K562 (cell line): Measurements from ENCODE around the gene DNAH1. TPM values are rescaled to one million over a fixed set of nuclear protein-coding genes. Genes with fewer than 3 reads are reported as not detected.

ENCODE experiments used
- ARID1B ChIP-seq: fragments of 450-650 bp; IDR thresholded peaks from 2 replicates; pipeline ENCODE4 v1.6.1; 2016; ENCODE audit warnings: antibody characterized with exemption, mild to moderate bottlenecking, inconsistent platforms
- CEBPG ChIP-seq, 3 experiments: fragments of 200-800 bp in 1 of 3; sonication (Bioruptor generic) in 1 of 3; sonication (generic) in 1 of 3; formaldehyde crosslinking in 1 of 3; IDR thresholded peaks in 2 of 3; conservative IDR thresholded peaks in 1 of 3; 2 replicates each; pipeline versions ENCODE4 v1.6.1 to v1.8.0; 2016 to 2022; ENCODE audit warnings: missing compliant biosample characterization in 2 of 3, missing genetic modification characterization in 2 of 3, mild to moderate bottlenecking in 1 of 3, missing genetic modification reagents in 1 of 3
- CGGBP1 ChIP-seq: fragments of 250-450 bp; sonication (Bioruptor Pico); IDR thresholded peaks from 2 replicates; pipeline ENCODE4 v1.9.0; 2021; ENCODE audit warnings: mild to moderate bottlenecking
- E2F5 ChIP-seq: sonication (generic); formaldehyde crosslinking; IDR thresholded peaks from 2 replicates; pipeline ENCODE4 v1.8.0; 2022; ENCODE audit warnings: mild to moderate bottlenecking, missing genetic modification reagents
- HOXB6 ChIP-seq: fragments of 250-450 bp; sonication (Bioruptor Pico); IDR thresholded peaks from 2 replicates; pipeline ENCODE4 v1.5.1; 2022; ENCODE audit warnings: mild to moderate bottlenecking, borderline replicate concordance
- MLX ChIP-seq, 2 experiments: fragments of 450-650 bp in 1 of 2; sonication (generic) in 1 of 2; formaldehyde crosslinking; conservative IDR thresholded peaks; 2 replicates each; pipeline versions ENCODE4 v1.4.0 to v1.8.1; 2020 to 2022; ENCODE audit warnings: mild to moderate bottlenecking in 1 of 2, missing genetic modification reagents in 1 of 2
- NBN ChIP-seq: fragments of 450-650 bp; IDR thresholded peaks from 2 replicates; pipeline ENCODE4 v1.6.1; 2016; ENCODE audit warnings: low read depth, mild to moderate bottlenecking
- NR2C2 ChIP-seq, 2 experiments: fragments of 200-800 bp in 1 of 2; sonication (Bioruptor generic) in 1 of 2; sonication (generic) in 1 of 2; formaldehyde crosslinking in 1 of 2; IDR thresholded peaks; 2 replicates each; pipeline versions ENCODE4 v1.6.1 to v1.8.0; 2016 to 2022; ENCODE audit warnings: mild to moderate bottlenecking in 1 of 2, missing compliant biosample characterization in 1 of 2, missing genetic modification characterization in 1 of 2, missing genetic modification reagents in 1 of 2
- PHB2 ChIP-seq: fragments of 450-650 bp; IDR thresholded peaks from 2 replicates; pipeline ENCODE4 v1.6.1; 2017; ENCODE audit warnings: low read depth
- RAD21 ChIP-seq, 2 experiments: fragments of 250-450 bp in 1 of 2; fragments of 450-650 bp in 1 of 2; sonication (Bioruptor Pico) in 1 of 2; formaldehyde crosslinking in 1 of 2; IDR thresholded peaks in 1 of 2; conservative IDR thresholded peaks in 1 of 2; 2 replicates each; pipeline versions ENCODE4 v1.4.0 to v1.8.0; 2020 to 2022; ENCODE audit warnings: mild to moderate bottlenecking in 2 of 2, moderate library complexity in 1 of 2
- RBBP5 ChIP-seq: fragments of 200-600 bp; sonication (generic); IDR thresholded peaks from 2 replicates; pipeline ENCODE4 v1.6.1; 2012; ENCODE audit warnings: borderline replicate concordance, mild to moderate bottlenecking, low read length, control low read depth, inconsistent platforms; ENCODE audit not compliant: insufficient read depth, poor library complexity, severe bottlenecking
- RNF2 ChIP-seq: sonication (generic); IDR thresholded peaks from 2 replicates; pipeline ENCODE4 v1.6.1; 2016
- SMARCE1 ChIP-seq: fragments of 450-650 bp; IDR thresholded peaks from 2 replicates; pipeline ENCODE4 v1.7.1; 2016; ENCODE audit warnings: mild to moderate bottlenecking
- TGIF2 ChIP-seq: sonication (generic); formaldehyde crosslinking; IDR thresholded peaks from 2 replicates; pipeline ENCODE4 v1.8.1; 2022; ENCODE audit warnings: mild to moderate bottlenecking, missing genetic modification reagents, moderate library complexity
- USF2 ChIP-seq: sonication (generic); formaldehyde crosslinking; IDR thresholded peaks from 2 replicates; pipeline ENCODE4 v1.5.0; 2020; ENCODE audit warnings: missing genetic modification reagents
- ZBTB12 ChIP-seq: fragments of 250-450 bp; sonication (Bioruptor Pico); IDR thresholded peaks from 2 replicates; pipeline ENCODE4 v1.4.0; 2020
- ZFP1 ChIP-seq: fragments of 450-650 bp; formaldehyde crosslinking; IDR thresholded peaks from 2 replicates; pipeline ENCODE4 v1.4.0; 2020; ENCODE audit warnings: mild to moderate bottlenecking, mixed read lengths
- polyA plus RNA-seq, 8 experiments: library from polyadenylated mRNA; depleted of rRNA in 4 of 8; stranded (reverse) in 5 of 8; unstranded in 3 of 8; fragments of >200 nt; fragmentation: Nextera tagmentation in 2 of 8; fragmentation: Illumina TruSeq in 1 of 8; extraction: Ambion mirVana in 2 of 8; extraction: Trizol in 1 of 8; gene quantifications; 2 replicates each; pipeline versions ENCODE4 v1.2.1 to v1.2.3, GENCODE V29; 2011 to 2014; ENCODE audit warnings: inconsistent platforms in 1 of 8, missing spikeins in 1 of 8
- total RNA-seq, 7 experiments: library from RNA; depleted of rRNA in 6 of 7; stranded (reverse); fragments of >200 nt in 6 of 7; fragmentation: Illumina TruSeq in 2 of 7; extraction: Trizol in 2 of 7; gene quantifications; 2 replicates each; pipeline versions ENCODE4 v1.2.1 to v1.2.3, GENCODE V29; 2011 to 2021; ENCODE audit warnings: low replicate concordance in 1 of 7

Gene DNAH1
- total and polyA plus RNA-seq, 9 of the 15 experiments (the other 6 are each of a cell fraction or from before 2014, with no cell fraction given): 0.04 to 0.84 (median 0.50) TPM

- TF ChIP-seq ARID1B: peak; percentile 17; the same call in 1 of the 2 replicates
- 0 out of 2 replicates have a peak, but pooled peaks have one; percentile 13 for TF ChIP-seq TGIF2 (CRISPR knock-in tag)
- peak; percentile 27 to 39; a peak in 3 of 4 replicates for TF ChIP-seq RAD21 (CRISPR knock-in tag; conservative IDR thresholded peaks at IDR 0.05 in 1 of 2, IDR thresholded peaks at IDR 0.05 in 1 of 2)
- no peak for TF ChIP-seq USF2 (CRISPR knock-in tag)
- no peak for TF ChIP-seq E2F5 (CRISPR knock-in tag)
- no peak for TF ChIP-seq CGGBP1 (CRISPR knock-in tag)
- TF ChIP-seq PHB2: no peak
- TF ChIP-seq MLX (CRISPR knock-in tag; conservative IDR thresholded peaks at IDR 0.05): no peak
- no peak for TF ChIP-seq ZFP1
- TF ChIP-seq RNF2: 0 out of 2 replicates have a peak, but pooled peaks have one; percentile 23
- TF ChIP-seq HOXB6 (CRISPR knock-in tag): no peak
- TF ChIP-seq NR2C2 (CRISPR knock-in tag; IDR thresholded peaks at IDR 0.05): no peak; the same call in 1 of the 2 replicates
- TF ChIP-seq NR2C2 (tag; IDR thresholded peaks at IDR 0.05): peak; percentile 51; the same call in 1 of the 2 replicates
- TF ChIP-seq NBN: 0 out of 2 replicates have a peak, but pooled peaks have one; percentile 54
- no peak for TF ChIP-seq RBBP5
- peak; percentile 47; the same call in 1 of the 2 replicates for TF ChIP-seq ZBTB12 (CRISPR knock-in tag)
- peak; percentile 16; the same call in 1 of the 2 replicates for TF ChIP-seq CEBPG (CRISPR knock-in tag; IDR thresholded peaks at IDR 0.05)
- TF ChIP-seq CEBPG (tag; conservative IDR thresholded peaks at IDR 0.05 in 1 of 2, IDR thresholded peaks at IDR 0.05 in 1 of 2): no peak
- TF ChIP-seq SMARCE1: peak; percentile 61; the same call in 1 of the 2 replicates
- TF ChIP-seq, all 486 proteins: peak for 98
Measured at GRCh38 chr3:52278510-52279069, 37.5 kb upstream of the DNAH1 start, which contains the start of gene WDR82 (continued).
